Breast epithelium (tissue), 3 donors: ENCODE data around the gene CACNA2D3.

Experiments used
- CTCF ChIP-seq, 3 donors: fragments of 450-650 bp; IDR thresholded peaks; one replicate each; pipeline ENCODE4 v1.5.1; 2016 to 2017; ENCODE audit warnings: antibody characterized with exemption in 3 of 3, mild to moderate bottlenecking in 3 of 3, moderate library complexity in 3 of 3
- POLR2A ChIP-seq: fragments of 450-650 bp; IDR thresholded peaks from one replicate; pipeline ENCODE4 v1.6.1; 2016; ENCODE audit warnings: antibody characterized with exemption, mild to moderate bottlenecking, moderate library complexity
- POLR2AphosphoS5 ChIP-seq, 3 donors: sonication (generic); formaldehyde crosslinking; IDR thresholded peaks; one replicate each; pipeline ENCODE4 v1.6.1; 2017; ENCODE audit warnings: antibody characterized with exemption in 3 of 3

GRCh38 chr3:54307566-54308180 is 185.3 kb downstream of the CACNA2D3 start:
- TF ChIP-seq CTCF (IDR thresholded peaks at IDR 0.05) = no peak
- no peak for TF ChIP-seq POLR2A
- TF ChIP-seq POLR2AphosphoS5 (IDR thresholded peaks at IDR 0.05) = no peak
